ENCODE measurements around the gene TECR.
A peak's percentile ranks its signal among the peaks of the same experiment; 100 is the strongest.

Gene TECR

DNA sequence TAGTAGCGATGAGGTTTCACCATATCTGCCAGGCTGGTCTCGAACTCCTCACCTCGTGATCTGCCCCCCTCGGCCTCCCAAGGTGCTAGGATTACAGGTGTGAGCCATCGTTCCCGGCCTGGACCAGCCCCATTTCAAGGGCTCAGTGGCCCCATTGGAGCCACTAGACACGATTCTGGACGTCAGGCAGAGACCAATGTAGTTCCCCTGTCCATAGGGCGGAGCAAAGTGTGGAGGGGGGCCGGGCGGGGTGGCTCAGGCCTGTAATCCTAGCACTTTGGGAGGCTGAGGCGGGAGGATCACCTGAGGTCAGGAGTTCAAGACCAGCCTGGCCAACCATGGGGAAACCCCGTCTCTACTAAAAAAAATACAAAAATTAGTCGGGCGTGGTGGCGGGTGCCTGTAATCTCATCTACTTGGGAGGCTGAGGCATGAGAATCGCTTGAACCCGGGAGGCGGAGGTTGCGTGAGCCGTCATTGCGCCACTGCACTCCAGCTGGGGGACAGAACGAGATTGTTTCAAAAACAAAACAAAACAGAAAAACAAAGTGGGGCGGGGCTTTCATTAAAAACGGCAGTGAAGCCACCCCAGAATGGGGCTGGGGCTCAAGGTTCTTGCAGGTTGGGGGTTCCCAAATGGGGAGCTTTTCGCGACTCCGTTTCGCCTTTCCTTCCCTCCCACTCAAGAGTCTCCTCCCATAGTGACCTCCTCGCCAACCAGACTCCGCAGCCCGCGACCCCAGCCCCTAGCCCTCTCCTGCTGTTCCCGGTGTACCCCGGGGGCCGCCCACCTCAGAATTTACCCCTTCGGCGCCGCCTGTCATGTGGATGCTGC, 758 bp upstream of the TECR start:
- Histone ChIP-seq H3K27me3 (replicated peaks) (no peaks in the 10 kb centered on the region), H3K27ac (peak overlapping the region; percentile 49), H3K4me3 (ENCODE audit: low read depth, low read length) (peak overlapping the region; percentile 73), H3K36me3 (replicated peaks) (no peaks in the 10 kb centered on the region)
- DNase-seq = no peak
- TF ChIP-seq, protein P1, sequence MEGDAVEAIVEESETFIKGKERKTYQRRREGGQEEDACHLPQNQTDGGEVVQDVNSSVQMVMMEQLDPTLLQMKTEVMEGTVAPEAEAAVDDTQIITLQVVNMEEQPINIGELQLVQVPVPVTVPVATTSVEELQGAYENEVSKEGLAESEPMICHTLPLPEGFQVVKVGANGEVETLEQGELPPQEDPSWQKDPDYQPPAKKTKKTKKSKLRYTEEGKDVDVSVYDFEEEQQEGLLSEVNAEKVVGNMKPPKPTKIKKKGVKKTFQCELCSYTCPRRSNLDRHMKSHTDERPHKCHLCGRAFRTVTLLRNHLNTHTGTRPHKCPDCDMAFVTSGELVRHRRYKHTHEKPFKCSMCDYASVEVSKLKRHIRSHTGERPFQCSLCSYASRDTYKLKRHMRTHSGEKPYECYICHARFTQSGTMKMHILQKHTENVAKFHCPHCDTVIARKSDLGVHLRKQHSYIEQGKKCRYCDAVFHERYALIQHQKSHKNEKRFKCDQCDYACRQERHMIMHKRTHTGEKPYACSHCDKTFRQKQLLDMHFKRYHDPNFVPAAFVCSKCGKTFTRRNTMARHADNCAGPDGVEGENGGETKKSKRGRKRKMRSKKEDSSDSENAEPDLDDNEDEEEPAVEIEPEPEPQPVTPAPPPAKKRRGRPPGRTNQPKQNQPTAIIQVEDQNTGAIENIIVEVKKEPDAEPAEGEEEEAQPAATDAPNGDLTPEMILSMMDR (IDR thresholded peaks at IDR 0.05; ENCODE audit: low read depth, low read length, missing control alignments) = no peak
- in situ Hi-C loops (cut with HindIII; ENCODE audit: low pct_ligation_motif_present, low sequenced_read_pairs) = no loop called here

DNA sequence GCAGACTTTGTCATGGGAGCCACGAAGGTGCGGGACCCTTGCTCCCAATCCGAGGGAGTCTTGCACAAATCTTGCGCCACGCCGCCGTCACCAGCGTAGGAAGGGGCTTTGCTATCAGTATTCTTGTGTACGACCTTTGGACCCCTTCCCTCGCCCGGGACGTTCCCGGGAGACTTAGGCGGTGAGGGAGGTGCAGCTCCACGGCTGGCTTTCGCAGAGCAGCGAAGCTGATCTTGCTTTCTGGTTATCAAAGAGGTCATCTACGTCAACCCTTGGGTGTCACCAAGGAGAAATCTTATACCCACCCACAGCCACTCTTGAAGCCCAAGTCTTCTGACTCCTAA, 583 bp downstream of the TECR start:
- in situ Hi-C loops (cut with HindIII; ENCODE audit: low pct_ligation_motif_present, low sequenced_read_pairs) = no loop called here

DNA sequence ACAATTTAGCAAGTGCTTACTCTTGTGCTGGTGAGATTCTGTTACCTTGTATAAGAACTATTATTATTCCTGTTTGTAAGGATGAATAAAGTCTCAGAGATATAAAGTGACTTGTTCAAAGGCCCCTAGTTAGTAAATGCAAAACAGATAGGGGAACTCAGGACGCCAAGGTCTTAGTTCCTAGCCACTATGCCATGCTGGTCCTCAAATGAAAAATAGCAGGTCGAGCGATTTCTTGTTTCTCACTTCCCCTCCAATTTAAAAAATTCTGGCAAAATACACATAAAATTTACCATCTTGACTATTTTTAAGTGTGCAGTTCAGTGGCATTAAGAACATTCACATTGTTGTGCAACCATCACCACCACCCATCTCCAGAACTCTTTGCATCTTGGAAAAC, 1.1 kb downstream of the TECR start:
- no peaks in the 10 kb centered on the region for H3K27me3 ChIP-seq (replicated peaks)
- H3K4me3 ChIP-seq (ENCODE audit: low read depth, low read length) = peak overlapping the region; percentile 69
- H3K27ac ChIP-seq = no peak overlapping the region
- no peak for DNase-seq
- in situ Hi-C loops (cut with HindIII; ENCODE audit: low pct_ligation_motif_present, low sequenced_read_pairs) = no loop called here
- no peaks in the 10 kb centered on the region for H3K36me3 ChIP-seq (replicated peaks)
- TF ChIP-seq, protein P1 (IDR thresholded peaks at IDR 0.05; ENCODE audit: low read depth, low read length, missing control alignments) = no peak

More for the DNA sequence above, 583 bp downstream of the TECR start:
- no peak for DNase-seq
- H3K36me3 ChIP-seq (replicated peaks) = no peaks in the 10 kb centered on the region
- peak overlapping the region; percentile 69 for H3K4me3 ChIP-seq (ENCODE audit: low read depth, low read length)
- H3K27ac ChIP-seq = peak overlapping the region; percentile 43
- H3K27me3 ChIP-seq (replicated peaks) = no peaks in the 10 kb centered on the region
- TF ChIP-seq, protein P1 (IDR thresholded peaks at IDR 0.05; ENCODE audit: low read depth, low read length, missing control alignments) = no peak

DNA sequence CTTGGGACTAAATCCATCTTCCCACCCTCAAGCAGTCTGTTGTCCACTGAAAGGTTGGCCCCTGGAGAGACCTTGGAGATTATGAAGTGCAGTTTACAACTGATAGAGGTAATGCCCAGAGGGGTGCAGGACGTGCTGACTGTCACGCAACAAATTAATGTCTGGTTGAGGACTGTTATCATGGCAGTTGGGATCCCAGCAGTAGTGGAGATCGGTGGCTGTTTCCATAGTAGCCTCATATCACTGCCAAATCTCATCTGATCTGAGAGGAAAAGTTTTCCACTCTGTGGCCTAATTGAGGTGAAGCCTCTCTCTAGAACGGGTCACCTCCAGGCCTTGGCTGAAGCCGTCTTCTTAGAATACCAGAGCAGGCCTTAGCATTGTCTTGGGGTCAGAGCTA, 4.1 kb downstream of the TECR start:
- Histone ChIP-seq H3K27me3 (replicated peaks) (no peaks in the 10 kb centered on the region), H3K27ac (no peak overlapping the region), H3K36me3 (replicated peaks) (no peaks in the 10 kb centered on the region), H3K4me3 (ENCODE audit: low read depth, low read length) (no peak overlapping the region)
- DNase-seq = no peak
- TF ChIP-seq, protein P1 (IDR thresholded peaks at IDR 0.05; ENCODE audit: low read depth, low read length, missing control alignments) = no peak
- in situ Hi-C loops (cut with HindIII; ENCODE audit: low pct_ligation_motif_present, low sequenced_read_pairs) = no loop called here

DNA sequence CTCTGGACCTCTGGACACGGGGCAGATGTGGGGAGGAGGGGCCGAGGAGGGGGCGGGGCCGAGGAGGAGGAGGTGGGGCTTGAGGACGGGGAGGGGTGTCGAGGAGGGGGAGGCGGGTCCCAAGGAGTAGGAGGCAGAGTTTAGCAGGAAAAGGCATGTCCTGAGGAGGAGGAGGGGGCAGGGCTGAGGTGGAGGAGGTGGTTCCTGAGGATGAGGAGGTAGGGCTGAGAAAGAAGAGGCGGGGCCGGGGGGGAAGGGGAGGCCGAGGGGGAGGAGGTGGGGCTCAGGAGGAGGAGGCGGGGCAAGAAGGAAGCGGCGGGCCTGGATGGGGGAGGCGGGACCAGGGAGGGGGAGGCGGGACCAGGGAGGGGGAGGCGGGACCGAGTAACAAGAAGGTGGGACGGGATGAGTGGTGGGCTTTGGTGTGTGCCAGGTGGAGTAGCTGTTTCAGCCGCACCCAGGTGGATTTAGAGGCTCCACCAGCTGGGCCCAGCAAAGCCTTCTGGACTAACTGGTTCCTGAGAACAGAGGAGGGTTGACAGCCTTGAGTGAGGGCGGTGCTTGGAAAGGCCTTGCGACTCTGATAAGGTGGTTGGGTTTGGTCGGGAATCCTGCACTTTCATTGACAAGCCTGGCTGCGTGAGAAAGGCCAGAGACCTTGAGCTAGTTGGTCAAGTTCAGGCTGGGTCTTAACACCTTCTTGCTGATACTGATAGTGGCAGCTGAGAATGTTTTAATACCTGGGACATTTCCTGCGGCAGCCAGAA, 7.7 kb downstream of the TECR start:
- Histone ChIP-seq H3K27me3 (replicated peaks) (no peaks in the 10 kb centered on the region), H3K27ac (no peak overlapping the region), H3K4me3 (ENCODE audit: low read depth, low read length) (no peak overlapping the region), H3K36me3 (replicated peaks) (no peaks in the 10 kb centered on the region)
- TF ChIP-seq, protein P1 (IDR thresholded peaks at IDR 0.05; ENCODE audit: low read depth, low read length, missing control alignments) = no peak
- in situ Hi-C loops (cut with HindIII; ENCODE audit: low pct_ligation_motif_present, low sequenced_read_pairs) = no loop called here
- DNase-seq = peak; percentile 31
